Adrenal gland (tissue), 12 donors: ENCODE data around the gene ZNF804A. TPM values are rescaled to one million over a fixed set of nuclear protein-coding genes. Genes with fewer than 3 reads are reported as not detected.

Experiments used
- DNase-seq, 7 donors: peaks; one replicate each; pipeline ENCODE4 v3.0.0-alpha.2; 2019 to 2020
- H3K27ac ChIP-seq, 5 donors: fragments of 200-600 bp; sonication (generic) in 4 of 5; 1 replicate in 3 of 5; 2 replicates in 2 of 5; pipeline versions ENCODE4 v1.5.1 to v1.8.0; 2016 to 2020; ENCODE audit warnings: mild to moderate bottlenecking in 1 of 5
- H3K27me3 ChIP-seq: fragments of 200-600 bp; 2 replicates; pipeline ENCODE4 v1.8.0; 2021
- H3K36me3 ChIP-seq, 2 donors: fragments of 200-600 bp; replicated peaks in 1 of 2; 1 replicate in 1 of 2; 2 replicates in 1 of 2; pipeline versions ENCODE4 v1.5.1 to v1.8.0; 2018 to 2022
- H3K4me1 ChIP-seq, 2 donors: fragments of 200-600 bp; replicated peaks in 1 of 2; 1 replicate in 1 of 2; 2 replicates in 1 of 2; pipeline versions ENCODE4 v1.5.1 to v1.8.0; 2018 to 2021
- H3K4me3 ChIP-seq, 4 donors: fragments of 200-600 bp; sonication (generic) in 3 of 4; one replicate each; pipeline ENCODE4 v1.5.1; 2016 to 2018
- H3K9me3 ChIP-seq, 3 donors: fragments of 200-600 bp; sonication (generic) in 1 of 3; replicated peaks in 1 of 3; 1 replicate in 2 of 3; 2 replicates in 1 of 3; pipeline versions ENCODE4 v1.5.1 to v1.8.0; 2016 to 2021
- CTCF ChIP-seq, 6 experiments: fragments of 450-650 bp in 4 of 6; fragments of 200-600 bp in 2 of 6; sonication (generic) in 1 of 6; IDR thresholded peaks; 1 replicate in 5 of 6; 2 replicates in 1 of 6; pipeline versions ENCODE4 v1.5.1 to v1.8.0; 2016 to 2021; ENCODE audit warnings: antibody characterized with exemption in 6 of 6, mild to moderate bottlenecking in 2 of 6, moderate library complexity in 1 of 6
- POLR2A ChIP-seq, 2 donors: fragments of 450-650 bp; IDR thresholded peaks; one replicate each; pipeline ENCODE4 v1.6.1; 2017; ENCODE audit warnings: antibody characterized with exemption in 2 of 2, mild to moderate bottlenecking in 2 of 2, moderate library complexity in 1 of 2
- WGBS, 4 donors: extraction: QIAGEN DNeasy Blood & Tissue Kit in 2 of 4; methylation state at CpG; one replicate each; pipeline versions ENCODE4 v1.1.5 to v1.1.7; 2013 to 2017; 5-methylcytosine and 5-hydroxymethylcytosine counted together
- intact Hi-C, 2 donors: fragments of 100-400 bp; cut with DNase I; formaldehyde crosslinking; loops; one replicate each; pipeline versions ENCODE4 v1.14.1 to v1.15.0; 2022 to 2023
- polyA plus RNA-seq, 3 donors: library from polyadenylated mRNA; stranded (reverse); fragments of 200-250 nt in 2 of 3; fragments of 350-450 nt in 1 of 3; fragmentation: Illumina TruSeq in 1 of 3; extraction: RNeasy Lipid Tissue Mini Kit (QIAGEN cat#74804) in 1 of 3; gene quantifications; one replicate each; pipeline ENCODE4 v1.2.3, GENCODE V29; 2013 to 2014
- total RNA-seq, 9 donors: library from RNA; depleted of rRNA in 4 of 9; stranded (reverse); fragments of >200 nt in 4 of 9; fragments of 120-200 nt in 1 of 9; fragmentation: NEBNext Ultra II Directional in 1 of 9; extraction: Animal tissue kit (Norgen Biotek cat#: 25700) in 1 of 9; gene quantifications; one replicate each; pipeline versions ENCODE4 v1.1.0 to v1.2.4, GENCODE V29; 2013 to 2023
- donor health status: healthy with polysubstance abuse.
- donor health status: Bipolar disorder and iron deficiency.
- donor health status: DM: yes; HTN: yes; CAD: no.
- donor health status: DM: no; HTN: no; CAD: no.
- donor health status: DM: no; HTN: no; CAD: no.
- donor health status: DM: yes; HTN: yes; CAD: no.

The ZNF804A gene
- total and polyA plus RNA-seq, 12 donors, result 0.07 to 0.89 (median 0.14) TPM; not detected in 1

- intact Hi-C loops, result no loop called here
- no peak overlapping the region for H3K27ac ChIP-seq
Measured at GRCh38 chr2:184624311-184624710, 26.0 kb downstream of the ZNF804A start.

GRCh38 chr2:184628051-184628450 lies 29.7 kb downstream of the ZNF804A start:
- Histone ChIP-seq H3K27ac (no peak overlapping the region), H3K36me3 (no peaks in the 10 kb centered on the region), H3K9me3 (no peaks in the 10 kb centered on the region), H3K4me3 (no peak overlapping the region), H3K27me3 (no peaks in the 10 kb centered on the region), H3K4me1 (no peaks in the 10 kb centered on the region)
- TF ChIP-seq POLR2A (IDR thresholded peaks at IDR 0.05) (no peak), CTCF (IDR thresholded peaks at IDR 0.05) (no peak)
- intact Hi-C loops, result no loop called here
- DNase-seq, result peak in 1 of 7 donors; percentile 1
- WGBS, 4 donors, result 78 to 90% (median 86%) methylated on average over 7 of the region's 7 CpGs

More at GRCh38 chr2:184624311-184624710, 26.0 kb downstream of the ZNF804A start:
- Histone ChIP-seq H3K4me1 (no peaks in the 10 kb centered on the region), H3K36me3 (no peaks in the 10 kb centered on the region), H3K27me3 (no peaks in the 10 kb centered on the region), H3K9me3 (no peaks in the 10 kb centered on the region), H3K4me3 (no peak overlapping the region)
- TF ChIP-seq CTCF (IDR thresholded peaks at IDR 0.05) (no peak), POLR2A (IDR thresholded peaks at IDR 0.05) (no peak)
- DNase-seq, result no peak

GRCh38 chr2:184633726-184634125 lies 35.4 kb downstream of the ZNF804A start:
- intact Hi-C loops, result no loop called here
- Histone ChIP-seq H3K36me3 (no peaks in the 10 kb centered on the region), H3K27me3 (no peaks in the 10 kb centered on the region), H3K4me3 (no peak overlapping the region), H3K9me3 (no peaks in the 10 kb centered on the region), H3K4me1 (no peaks in the 10 kb centered on the region), H3K27ac (no peak overlapping the region)
- DNase-seq, result no peak
- TF ChIP-seq POLR2A (IDR thresholded peaks at IDR 0.05) (no peak), CTCF (IDR thresholded peaks at IDR 0.05) (no peak)

- H3K9me3 ChIP-seq, result no peaks in the 10 kb centered on the region
- intact Hi-C loops, result no loop called here
- H3K27me3 ChIP-seq, result no peaks in the 10 kb centered on the region
- H3K27ac ChIP-seq, result no peak overlapping the region
- WGBS, 4 donors, result 50 to 63% (median 57%) methylated on average over 1 of the region's 1 CpG
- TF ChIP-seq POLR2A (IDR thresholded peaks at IDR 0.05) (no peak), CTCF (IDR thresholded peaks at IDR 0.05) (no peak)
- H3K4me3 ChIP-seq, result no peak overlapping the region
- no peaks in the 10 kb centered on the region for H3K36me3 ChIP-seq
- no peaks in the 10 kb centered on the region for H3K4me1 ChIP-seq
- DNase-seq, result no peak
Measured at GRCh38 chr2:184637781-184638180, 39.5 kb downstream of the ZNF804A start.
